C4-2B (cell line): ENCODE data around the gene VPS13D.

Experiments
- H3K27ac ChIP-seq: fragments of 450-650 bp; 2 replicates; pipeline ENCODE4 v1.5.1; 2017
- CTCF ChIP-seq: fragments of 450-650 bp; conservative IDR thresholded peaks from 2 replicates; pipeline ENCODE4 v1.5.1; 2017; ENCODE audit warnings: mild to moderate bottlenecking
- ZFX ChIP-seq: fragments of 450-650 bp; IDR thresholded peaks from 2 replicates; pipeline ENCODE4 v1.6.1; 2017

The VPS13D gene

GRCh38 chr1:12542616-12543592 lies 313.1 kb downstream of the VPS13D start:
- H3K27ac ChIP-seq: no peak overlapping the region
- TF ChIP-seq ZFX (no peak), CTCF (no peak)

GRCh38 chr1:12543740-12544154 lies 313.9 kb downstream of the VPS13D start:
- TF ChIP-seq ZFX: no peak
- no peak for TF ChIP-seq CTCF
- H3K27ac ChIP-seq: no peak overlapping the region

- H3K27ac ChIP-seq: no peak overlapping the region
- TF ChIP-seq ZFX (no peak), CTCF (no peak)
Observed at GRCh38 chr1:12544357-12544756, 314.5 kb downstream of the VPS13D start.

DNA sequence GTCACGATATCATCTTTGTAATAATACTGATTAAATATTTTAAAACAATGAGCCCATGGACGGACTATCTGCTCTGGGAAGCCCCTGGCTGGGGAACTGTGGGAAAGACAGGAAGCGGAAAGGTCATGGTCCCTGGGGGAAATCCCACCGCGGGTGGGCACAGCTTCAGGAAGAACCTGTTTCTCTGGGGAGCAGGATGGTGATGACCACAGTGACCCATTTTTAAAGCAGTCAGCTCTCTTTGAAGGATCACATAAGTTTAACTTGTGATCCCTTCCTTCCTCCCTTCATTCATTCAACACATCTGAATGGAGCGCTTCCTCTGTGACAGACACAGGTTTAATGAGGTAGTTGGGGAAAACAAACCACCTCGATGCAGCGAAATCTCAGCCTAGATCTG lies 315.2 kb downstream of the VPS13D start:
- H3K27ac ChIP-seq: no peak overlapping the region
- TF ChIP-seq CTCF: no peak
- no peak for TF ChIP-seq ZFX

DNA sequence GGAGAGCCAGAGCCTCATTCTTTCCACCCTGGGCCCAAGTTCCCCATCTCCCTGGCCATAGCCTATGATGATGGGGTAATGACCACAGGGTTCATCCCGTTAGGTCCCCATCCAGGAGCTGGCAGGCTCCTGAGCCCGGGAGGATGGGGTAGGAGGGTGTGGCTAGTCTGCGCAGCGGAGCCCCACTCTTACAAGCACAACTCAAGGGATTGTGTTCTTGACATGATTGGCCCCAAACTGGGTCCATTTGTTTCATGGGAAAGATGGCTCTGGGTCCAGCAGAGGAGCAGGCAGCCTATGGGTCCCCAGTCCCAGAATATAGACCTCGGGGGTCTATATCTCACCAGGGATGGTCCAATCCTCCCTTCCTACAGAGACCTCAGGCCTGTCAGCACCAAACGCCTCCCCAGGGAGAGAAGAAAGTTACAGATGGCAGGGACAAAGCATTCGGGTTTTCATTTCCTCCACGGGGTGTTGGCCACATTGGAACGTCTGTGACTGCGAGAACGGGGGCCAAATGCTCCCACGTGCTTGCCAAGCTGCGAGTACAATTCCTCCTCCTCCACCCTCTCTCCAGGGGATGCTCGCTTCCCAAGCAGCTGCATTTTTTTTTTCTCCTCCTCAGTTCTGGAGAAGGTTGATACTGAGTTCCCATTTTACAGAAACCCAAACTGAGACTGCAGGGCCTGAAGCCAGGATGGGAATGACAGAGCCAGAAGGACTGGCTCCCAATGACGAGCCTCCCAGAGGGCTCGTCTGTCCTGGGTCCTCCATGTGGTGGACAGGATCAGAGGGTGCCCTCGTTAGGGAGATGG lies 317.1 kb downstream of the VPS13D start:
- H3K27ac ChIP-seq: no peak overlapping the region
- TF ChIP-seq ZFX (no peak), CTCF (no peak)

DNA sequence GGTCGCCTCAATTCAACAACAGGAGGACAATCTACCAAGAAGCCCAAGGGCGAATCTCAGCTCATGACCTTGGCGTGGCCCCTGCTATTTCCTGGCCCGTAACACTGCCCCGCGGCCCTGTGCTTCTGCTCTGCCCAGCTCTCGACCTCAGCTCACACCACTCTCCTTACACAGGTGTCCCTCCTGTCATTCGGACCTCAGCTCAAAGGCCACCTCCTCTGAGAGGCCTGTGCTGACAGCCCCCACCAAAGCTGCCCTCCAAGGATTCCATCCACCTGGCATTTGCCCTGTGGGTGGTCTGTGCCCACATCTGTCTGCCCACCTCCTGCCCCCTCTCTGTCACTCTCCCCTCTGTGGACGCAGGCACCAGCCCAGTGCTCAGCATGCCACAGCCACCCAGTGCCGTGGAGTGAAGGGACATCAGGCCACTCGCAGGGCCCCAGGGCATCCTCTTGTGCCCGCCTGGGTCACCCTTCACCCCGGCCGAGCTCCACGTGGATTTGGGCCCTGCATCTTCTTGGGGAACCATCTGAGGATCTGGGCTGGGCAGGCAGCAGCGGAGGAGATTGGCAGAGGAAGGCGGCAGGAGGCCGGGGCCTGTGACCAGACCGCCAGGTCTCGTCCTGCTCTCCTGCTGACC lies 317.9 kb downstream of the VPS13D start:
- no peak overlapping the region for H3K27ac ChIP-seq
- TF ChIP-seq CTCF (no peak), ZFX (no peak)
